Measurements from ENCODE around the gene RGS7.
A peak's percentile ranks its signal among the peaks of the same experiment; 100 is the strongest.

The RGS7 gene

GRCh38 chr1:240847325-240847724 is 509.7 kb downstream of the RGS7 start:
- in situ Hi-C loops (cut with HindIII; ENCODE audit: low pct_ligation_motif_present, low pct_unique_long_range_greater_than_20kb, low sequenced_read_pairs), result no loop called here
- DNase-seq, result no peak

GRCh38 chr1:240844486-240844885 is 512.5 kb downstream of the RGS7 start:
- DNase-seq, result no peak
- in situ Hi-C loops (cut with HindIII; ENCODE audit: low pct_ligation_motif_present, low pct_unique_long_range_greater_than_20kb, low sequenced_read_pairs), result no loop called here

GRCh38 chr1:240843798-240844197 is 513.2 kb downstream of the RGS7 start:
- no peak for DNase-seq
- in situ Hi-C loops (cut with HindIII; ENCODE audit: low pct_ligation_motif_present, low pct_unique_long_range_greater_than_20kb, low sequenced_read_pairs), result no loop called here

- DNase-seq, result no peak
- in situ Hi-C loops (cut with HindIII; ENCODE audit: low pct_ligation_motif_present, low pct_unique_long_range_greater_than_20kb, low sequenced_read_pairs), result no loop called here
These were observed 520.7 kb downstream of the RGS7 start for GRCh38 chr1:240836271-240836670.

GRCh38 chr1:240835291-240835690 is 521.7 kb downstream of the RGS7 start:
- in situ Hi-C loops (cut with HindIII; ENCODE audit: low pct_ligation_motif_present, low pct_unique_long_range_greater_than_20kb, low sequenced_read_pairs), result no loop called here
- DNase-seq, result no peak

- in situ Hi-C loops (cut with HindIII; ENCODE audit: low pct_ligation_motif_present, low pct_unique_long_range_greater_than_20kb, low sequenced_read_pairs), result no loop called here
- no peak for DNase-seq
These were observed 523.9 kb downstream of the RGS7 start for GRCh38 chr1:240833075-240833474.

GRCh38 chr1:240831922-240832321 is 525.1 kb downstream of the RGS7 start:
- DNase-seq, result no peak
- in situ Hi-C loops (cut with HindIII; ENCODE audit: low pct_ligation_motif_present, low pct_unique_long_range_greater_than_20kb, low sequenced_read_pairs), result no loop called here

- no peak for DNase-seq
- in situ Hi-C loops (cut with HindIII; ENCODE audit: low pct_ligation_motif_present, low pct_unique_long_range_greater_than_20kb, low sequenced_read_pairs), result no loop called here
These were observed 525.8 kb downstream of the RGS7 start for GRCh38 chr1:240831191-240831631.

- in situ Hi-C loops (cut with HindIII; ENCODE audit: low pct_ligation_motif_present, low pct_unique_long_range_greater_than_20kb, low sequenced_read_pairs), result no loop called here
- DNase-seq, result no peak
These were observed 527.5 kb downstream of the RGS7 start for GRCh38 chr1:240829487-240829886.

- in situ Hi-C loops (cut with HindIII; ENCODE audit: low pct_ligation_motif_present, low pct_unique_long_range_greater_than_20kb, low sequenced_read_pairs), result no loop called here
These were observed 529.2 kb downstream of the RGS7 start for GRCh38 chr1:240827786-240828185.

GRCh38 chr1:240824238-240824637 is 532.8 kb downstream of the RGS7 start:
- no peak for DNase-seq
- in situ Hi-C loops (cut with HindIII; ENCODE audit: low pct_ligation_motif_present, low pct_unique_long_range_greater_than_20kb, low sequenced_read_pairs), result no loop called here

More at GRCh38 chr1:240827786-240828185, 529.2 kb downstream of the RGS7 start:
- DNase-seq, result no peak

- no peak for DNase-seq
These were observed 533.6 kb downstream of the RGS7 start for GRCh38 chr1:240823357-240823756.

GRCh38 chr1:240821925-240822324 is 535.1 kb downstream of the RGS7 start:
- in situ Hi-C loops (cut with HindIII; ENCODE audit: low pct_ligation_motif_present, low pct_unique_long_range_greater_than_20kb, low sequenced_read_pairs), result no loop called here
- no peak for DNase-seq

More at GRCh38 chr1:240823357-240823756, 533.6 kb downstream of the RGS7 start:
- in situ Hi-C loops (cut with HindIII; ENCODE audit: low pct_ligation_motif_present, low pct_unique_long_range_greater_than_20kb, low sequenced_read_pairs), result no loop called here

GRCh38 chr1:240820816-240821215 is 536.2 kb downstream of the RGS7 start:
- in situ Hi-C loops (cut with HindIII; ENCODE audit: low pct_ligation_motif_present, low pct_unique_long_range_greater_than_20kb, low sequenced_read_pairs), result no loop called here
- no peak for DNase-seq

GRCh38 chr1:240816472-240816871 is 540.5 kb downstream of the RGS7 start:
- in situ Hi-C loops (cut with HindIII; ENCODE audit: low pct_ligation_motif_present, low pct_unique_long_range_greater_than_20kb, low sequenced_read_pairs), result no loop called here
- DNase-seq, result no peak

- DNase-seq, result no peak
- in situ Hi-C loops (cut with HindIII; ENCODE audit: low pct_ligation_motif_present, low pct_unique_long_range_greater_than_20kb, low sequenced_read_pairs), result no loop called here
These were observed 543.3 kb downstream of the RGS7 start for GRCh38 chr1:240813720-240814119.

GRCh38 chr1:240811256-240811655 is 545.7 kb downstream of the RGS7 start:
- in situ Hi-C loops (cut with HindIII; ENCODE audit: low pct_ligation_motif_present, low pct_unique_long_range_greater_than_20kb, low sequenced_read_pairs), result no loop called here
- no peak for DNase-seq

GRCh38 chr1:240808381-240808780 is 548.6 kb downstream of the RGS7 start:
- in situ Hi-C loops (cut with HindIII; ENCODE audit: low pct_ligation_motif_present, low pct_unique_long_range_greater_than_20kb, low sequenced_read_pairs), result no loop called here
- no peak for DNase-seq

- in situ Hi-C loops (cut with HindIII; ENCODE audit: low pct_ligation_motif_present, low pct_unique_long_range_greater_than_20kb, low sequenced_read_pairs), result no loop called here
- DNase-seq, result no peak
These were observed 550.7 kb downstream of the RGS7 start for GRCh38 chr1:240806200-240806745.

GRCh38 chr1:240804475-240804874 is 552.5 kb downstream of the RGS7 start:
- in situ Hi-C loops (cut with HindIII; ENCODE audit: low pct_ligation_motif_present, low pct_unique_long_range_greater_than_20kb, low sequenced_read_pairs), result no loop called here
- peak; percentile 16 for DNase-seq

- DNase-seq, result peak; percentile 50
- in situ Hi-C loops (cut with HindIII; ENCODE audit: low pct_ligation_motif_present, low pct_unique_long_range_greater_than_20kb, low sequenced_read_pairs), result no loop called here
These were observed 553.9 kb downstream of the RGS7 start for GRCh38 chr1:240803151-240803550.

Data from ACHN (cell line).